HL-60 (cell line): ENCODE measurements around the gene TNFRSF12A.

ENCODE experiments used
- GABPA ChIP-seq: IDR thresholded peaks from 2 replicates; pipeline ENCODE4 v1.6.1; 2012; ENCODE audit warnings: low read depth
- POLR2AphosphoS5 ChIP-seq: IDR thresholded peaks from 2 replicates; pipeline ENCODE4 v1.6.1; 2012; ENCODE audit warnings: low read depth
- TF ChIP-seq, protein P1 (sequence below): IDR thresholded peaks from 2 replicates; pipeline ENCODE4 v1.6.1; 2012; ENCODE audit warnings: low read depth; ENCODE audit not compliant: insufficient replicate concordance
- TF ChIP-seq, protein P2 (sequence below): IDR thresholded peaks from one replicate; pipeline ENCODE4 v1.5.1; 2011; ENCODE audit warnings: low read length, control low read depth, inconsistent platforms; ENCODE audit not compliant: insufficient read depth

DNA sequence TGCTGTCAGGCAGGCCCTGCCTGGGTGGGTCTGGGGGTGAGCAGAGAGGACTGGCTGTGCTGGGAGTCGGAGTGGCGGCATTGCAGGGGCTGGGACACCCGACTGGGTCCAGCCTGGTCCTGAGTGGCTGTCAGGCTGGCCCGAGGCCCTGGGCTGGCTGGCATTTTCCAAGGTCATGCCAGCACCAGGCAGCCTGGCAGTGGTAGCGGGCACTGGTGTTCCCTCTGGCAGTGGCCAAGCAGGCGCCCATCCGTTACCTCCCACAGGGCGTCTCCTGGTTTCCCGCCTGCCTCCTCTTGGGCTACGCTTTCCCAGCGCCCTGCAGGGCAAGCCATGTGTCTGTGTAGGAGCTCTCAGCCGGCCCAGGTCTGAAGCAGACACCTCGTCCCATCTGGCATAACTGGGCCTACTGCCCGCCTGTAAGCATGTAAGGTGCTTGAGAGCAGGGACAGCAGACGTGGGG lies 34.2 kb upstream of the TNFRSF12A start:
- TF ChIP-seq, protein P1, sequence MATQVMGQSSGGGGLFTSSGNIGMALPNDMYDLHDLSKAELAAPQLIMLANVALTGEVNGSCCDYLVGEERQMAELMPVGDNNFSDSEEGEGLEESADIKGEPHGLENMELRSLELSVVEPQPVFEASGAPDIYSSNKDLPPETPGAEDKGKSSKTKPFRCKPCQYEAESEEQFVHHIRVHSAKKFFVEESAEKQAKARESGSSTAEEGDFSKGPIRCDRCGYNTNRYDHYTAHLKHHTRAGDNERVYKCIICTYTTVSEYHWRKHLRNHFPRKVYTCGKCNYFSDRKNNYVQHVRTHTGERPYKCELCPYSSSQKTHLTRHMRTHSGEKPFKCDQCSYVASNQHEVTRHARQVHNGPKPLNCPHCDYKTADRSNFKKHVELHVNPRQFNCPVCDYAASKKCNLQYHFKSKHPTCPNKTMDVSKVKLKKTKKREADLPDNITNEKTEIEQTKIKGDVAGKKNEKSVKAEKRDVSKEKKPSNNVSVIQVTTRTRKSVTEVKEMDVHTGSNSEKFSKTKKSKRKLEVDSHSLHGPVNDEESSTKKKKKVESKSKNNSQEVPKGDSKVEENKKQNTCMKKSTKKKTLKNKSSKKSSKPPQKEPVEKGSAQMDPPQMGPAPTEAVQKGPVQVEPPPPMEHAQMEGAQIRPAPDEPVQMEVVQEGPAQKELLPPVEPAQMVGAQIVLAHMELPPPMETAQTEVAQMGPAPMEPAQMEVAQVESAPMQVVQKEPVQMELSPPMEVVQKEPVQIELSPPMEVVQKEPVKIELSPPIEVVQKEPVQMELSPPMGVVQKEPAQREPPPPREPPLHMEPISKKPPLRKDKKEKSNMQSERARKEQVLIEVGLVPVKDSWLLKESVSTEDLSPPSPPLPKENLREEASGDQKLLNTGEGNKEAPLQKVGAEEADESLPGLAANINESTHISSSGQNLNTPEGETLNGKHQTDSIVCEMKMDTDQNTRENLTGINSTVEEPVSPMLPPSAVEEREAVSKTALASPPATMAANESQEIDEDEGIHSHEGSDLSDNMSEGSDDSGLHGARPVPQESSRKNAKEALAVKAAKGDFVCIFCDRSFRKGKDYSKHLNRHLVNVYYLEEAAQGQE = no peak
- TF ChIP-seq, protein P2, sequence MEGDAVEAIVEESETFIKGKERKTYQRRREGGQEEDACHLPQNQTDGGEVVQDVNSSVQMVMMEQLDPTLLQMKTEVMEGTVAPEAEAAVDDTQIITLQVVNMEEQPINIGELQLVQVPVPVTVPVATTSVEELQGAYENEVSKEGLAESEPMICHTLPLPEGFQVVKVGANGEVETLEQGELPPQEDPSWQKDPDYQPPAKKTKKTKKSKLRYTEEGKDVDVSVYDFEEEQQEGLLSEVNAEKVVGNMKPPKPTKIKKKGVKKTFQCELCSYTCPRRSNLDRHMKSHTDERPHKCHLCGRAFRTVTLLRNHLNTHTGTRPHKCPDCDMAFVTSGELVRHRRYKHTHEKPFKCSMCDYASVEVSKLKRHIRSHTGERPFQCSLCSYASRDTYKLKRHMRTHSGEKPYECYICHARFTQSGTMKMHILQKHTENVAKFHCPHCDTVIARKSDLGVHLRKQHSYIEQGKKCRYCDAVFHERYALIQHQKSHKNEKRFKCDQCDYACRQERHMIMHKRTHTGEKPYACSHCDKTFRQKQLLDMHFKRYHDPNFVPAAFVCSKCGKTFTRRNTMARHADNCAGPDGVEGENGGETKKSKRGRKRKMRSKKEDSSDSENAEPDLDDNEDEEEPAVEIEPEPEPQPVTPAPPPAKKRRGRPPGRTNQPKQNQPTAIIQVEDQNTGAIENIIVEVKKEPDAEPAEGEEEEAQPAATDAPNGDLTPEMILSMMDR = no peak
- no peak for TF ChIP-seq POLR2AphosphoS5
- TF ChIP-seq GABPA = no peak
